GM12801 (cell line): ENCODE results near the gene RGS16.

Source experiments
- TF ChIP-seq, protein P1 (sequence below): IDR thresholded peaks from one replicate; pipeline ENCODE4 v1.5.1; 2011; ENCODE audit warnings: control low read depth; ENCODE audit not compliant: insufficient read length; ENCODE audit errors: extremely low read depth

Gene RGS16

DNA sequence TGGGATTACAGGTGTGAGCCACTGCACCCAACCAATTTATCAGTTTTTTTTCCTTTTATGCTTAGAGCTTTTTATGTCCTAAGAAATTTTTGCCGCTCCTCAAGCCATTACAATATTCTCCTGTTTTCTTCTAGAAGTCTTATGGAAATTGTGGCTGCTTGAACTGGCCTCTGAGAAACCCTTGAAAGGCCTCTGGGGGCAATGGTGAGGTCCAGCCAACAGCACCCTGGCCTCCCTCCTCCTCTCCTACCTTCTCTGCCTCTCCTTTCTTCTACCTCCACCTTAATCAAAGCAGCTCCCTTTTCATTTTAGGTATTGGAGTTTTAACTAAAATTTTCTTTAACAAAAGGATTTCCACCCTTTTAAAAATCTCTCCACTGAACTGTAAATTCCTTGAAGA, 24.5 kb upstream of the RGS16 start:
- TF ChIP-seq, protein P1, sequence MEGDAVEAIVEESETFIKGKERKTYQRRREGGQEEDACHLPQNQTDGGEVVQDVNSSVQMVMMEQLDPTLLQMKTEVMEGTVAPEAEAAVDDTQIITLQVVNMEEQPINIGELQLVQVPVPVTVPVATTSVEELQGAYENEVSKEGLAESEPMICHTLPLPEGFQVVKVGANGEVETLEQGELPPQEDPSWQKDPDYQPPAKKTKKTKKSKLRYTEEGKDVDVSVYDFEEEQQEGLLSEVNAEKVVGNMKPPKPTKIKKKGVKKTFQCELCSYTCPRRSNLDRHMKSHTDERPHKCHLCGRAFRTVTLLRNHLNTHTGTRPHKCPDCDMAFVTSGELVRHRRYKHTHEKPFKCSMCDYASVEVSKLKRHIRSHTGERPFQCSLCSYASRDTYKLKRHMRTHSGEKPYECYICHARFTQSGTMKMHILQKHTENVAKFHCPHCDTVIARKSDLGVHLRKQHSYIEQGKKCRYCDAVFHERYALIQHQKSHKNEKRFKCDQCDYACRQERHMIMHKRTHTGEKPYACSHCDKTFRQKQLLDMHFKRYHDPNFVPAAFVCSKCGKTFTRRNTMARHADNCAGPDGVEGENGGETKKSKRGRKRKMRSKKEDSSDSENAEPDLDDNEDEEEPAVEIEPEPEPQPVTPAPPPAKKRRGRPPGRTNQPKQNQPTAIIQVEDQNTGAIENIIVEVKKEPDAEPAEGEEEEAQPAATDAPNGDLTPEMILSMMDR, result no peak

- TF ChIP-seq, protein P1, result no peak
Observed at GRCh38 chr1:182627622-182628021, 23.4 kb upstream of the RGS16 start.

DNA sequence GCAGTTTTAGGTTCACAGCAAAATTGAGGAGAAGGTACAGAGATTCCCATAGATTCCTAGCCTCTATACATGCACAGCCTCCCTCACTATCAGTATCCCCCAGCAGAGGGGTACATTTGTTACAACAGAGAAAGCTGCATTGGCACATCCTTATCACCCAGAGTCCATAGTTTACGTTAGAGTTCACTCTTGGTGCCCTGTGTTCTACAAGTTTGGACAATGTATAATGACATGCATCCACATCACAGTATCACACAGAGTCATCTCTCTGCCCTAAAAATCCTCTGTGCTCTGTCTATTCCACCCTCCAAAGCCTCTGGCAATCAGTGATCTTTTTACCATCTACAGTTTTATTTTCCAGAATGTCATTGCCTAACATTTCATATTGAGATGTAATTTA, 22.3 kb upstream of the RGS16 start:
- TF ChIP-seq, protein P1, result no peak

DNA sequence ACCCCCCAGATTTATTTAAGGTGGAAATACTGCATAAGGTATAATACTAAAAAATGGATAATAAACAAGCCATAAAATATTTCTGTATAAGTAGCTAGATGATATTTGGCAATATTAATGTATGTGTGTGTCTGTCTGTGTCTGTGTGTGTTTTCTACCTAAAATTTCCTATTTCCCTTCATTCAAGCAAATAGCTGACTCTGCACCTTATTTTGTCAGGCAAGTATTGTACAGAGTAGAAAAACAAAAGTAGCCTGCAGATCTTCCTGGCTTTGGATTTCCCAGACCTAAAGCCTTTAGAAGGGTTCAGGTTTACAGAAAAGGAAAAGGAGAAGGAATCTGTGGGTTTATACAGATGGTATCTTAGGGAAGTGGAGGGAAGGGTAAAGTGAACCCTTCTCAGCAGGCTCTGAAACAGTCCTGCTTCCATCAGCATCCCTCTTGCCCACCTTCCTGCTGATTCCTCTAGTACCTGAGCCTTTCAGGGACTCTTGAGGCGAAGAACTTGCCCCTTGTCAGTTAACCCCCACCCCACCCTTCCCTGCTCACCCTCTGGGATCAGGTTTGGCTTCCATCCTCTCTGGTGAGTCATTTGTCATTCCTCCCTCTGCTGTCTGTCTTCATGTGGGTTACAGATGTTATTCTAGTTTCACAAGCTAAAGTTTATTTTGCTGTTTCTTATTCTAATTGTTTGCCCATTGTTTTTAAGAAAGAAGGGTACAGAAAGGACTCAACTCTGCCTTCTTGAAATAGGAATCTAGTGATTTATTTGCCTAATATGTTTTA, 21.7 kb upstream of the RGS16 start:
- TF ChIP-seq, protein P1, result no peak

DNA sequence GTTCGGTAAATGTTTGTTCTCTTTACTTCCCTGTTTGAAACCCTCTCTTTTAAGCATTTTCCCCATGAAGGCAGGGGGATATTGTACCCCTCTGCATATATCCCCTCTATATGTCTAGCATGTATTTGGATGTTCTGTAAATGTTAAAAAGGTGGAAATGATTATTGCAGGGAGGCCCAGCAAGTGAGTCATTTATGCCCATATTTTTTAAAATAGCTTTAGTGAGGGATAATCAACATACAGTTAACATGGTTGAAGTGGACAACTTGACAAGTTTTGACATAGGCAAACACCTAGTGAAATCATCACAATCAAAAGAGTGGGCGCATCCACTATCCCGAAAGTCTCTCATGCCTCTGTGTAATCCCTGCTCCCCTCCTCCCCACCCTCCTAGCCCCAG, 20.8 kb upstream of the RGS16 start:
- TF ChIP-seq, protein P1, result no peak

GRCh38 chr1:182624577-182624976, 20.4 kb upstream of the RGS16 start:
- TF ChIP-seq, protein P1, result no peak

- TF ChIP-seq, protein P1, result no peak
Observed at GRCh38 chr1:182622901-182623528, 18.8 kb upstream of the RGS16 start.
